HG03066 (cell line): Measurements from ENCODE around the gene PAX7.

ENCODE experiments used
- ATAC-seq: cut with Tn5 transposase; IDR thresholded peaks from one replicate; pipeline ENCODE4 v1.9.1; 2021; ENCODE audit warnings: low read depth; ENCODE audit not compliant: unreplicated experiment

Gene PAX7

GRCh38 chr1:18618546-18619466 lies 11.8 kb upstream of the PAX7 start:
- ATAC-seq, result no peak

- ATAC-seq, result no peak
Measured at GRCh38 chr1:18619467-18619835, 11.2 kb upstream of the PAX7 start.

- no peak for ATAC-seq
Measured at GRCh38 chr1:18628511-18628910, 2.1 kb upstream of the PAX7 start.

GRCh38 chr1:18629659-18630510 lies 761 bp upstream of the PAX7 start:
- no peak for ATAC-seq

- ATAC-seq, result no peak
Measured at GRCh38 chr1:18631496-18632217, 1.0 kb downstream of the PAX7 start.

GRCh38 chr1:18632218-18632588 lies 1.6 kb downstream of the PAX7 start:
- no peak for ATAC-seq

- no peak for ATAC-seq
Measured at GRCh38 chr1:18632783-18633421, 2.3 kb downstream of the PAX7 start.

- ATAC-seq, result no peak
Measured at GRCh38 chr1:18633422-18634155, 2.9 kb downstream of the PAX7 start.

- no peak for ATAC-seq
Measured at GRCh38 chr1:18634276-18634675, 3.6 kb downstream of the PAX7 start.

- ATAC-seq, result no peak
Measured at GRCh38 chr1:18635070-18635577, 4.5 kb downstream of the PAX7 start.

GRCh38 chr1:18635891-18636595 lies 5.4 kb downstream of the PAX7 start:
- ATAC-seq, result no peak

- ATAC-seq, result no peak
Measured at GRCh38 chr1:18636596-18637508, 6.2 kb downstream of the PAX7 start.

GRCh38 chr1:18637511-18637960 lies 6.9 kb downstream of the PAX7 start:
- no peak for ATAC-seq

GRCh38 chr1:18637962-18638834 lies 7.6 kb downstream of the PAX7 start:
- no peak for ATAC-seq

GRCh38 chr1:18638835-18639364 lies 8.3 kb downstream of the PAX7 start:
- no peak for ATAC-seq

GRCh38 chr1:18639368-18640055 lies 8.9 kb downstream of the PAX7 start:
- ATAC-seq, result no peak
